Hypothalamus (tissue), 51 donors: ENCODE data around the gene OSBPL6.

ENCODE experiments used
- DNase-seq, 51 donors: peaks; one replicate each; lab custom pipeline; 2025; lab: John Stamatoyannopoulos, UW

The OSBPL6 gene

GRCh38 chr2:178237488-178238153, 43.3 kb downstream of the OSBPL6 start:
- DNase-seq: no peak

GRCh38 chr2:178238154-178238521, 43.8 kb downstream of the OSBPL6 start:
- DNase-seq: no peak

- DNase-seq: no peak
Observed at GRCh38 chr2:178238750-178239149, 44.4 kb downstream of the OSBPL6 start.

- peak in 30 of 51 donors; percentile 4 to 73 (median 32) for DNase-seq
Observed at GRCh38 chr2:178241844-178242551, 47.7 kb downstream of the OSBPL6 start.

GRCh38 chr2:178242552-178242883, 48.2 kb downstream of the OSBPL6 start:
- DNase-seq: no peak

- DNase-seq: no peak
Observed at GRCh38 chr2:178243961-178244360, 49.6 kb downstream of the OSBPL6 start.

GRCh38 chr2:178244777-178245176, 50.5 kb downstream of the OSBPL6 start:
- no peak for DNase-seq

- no peak for DNase-seq
Observed at GRCh38 chr2:178246696-178247095, 52.4 kb downstream of the OSBPL6 start.

GRCh38 chr2:178247250-178247649, 52.9 kb downstream of the OSBPL6 start:
- no peak for DNase-seq

- peak in 2 of 51 donors; percentile 11 to 20 for DNase-seq
Observed at GRCh38 chr2:178250429-178250828, 56.1 kb downstream of the OSBPL6 start.

GRCh38 chr2:178251151-178251955, 57.0 kb downstream of the OSBPL6 start:
- DNase-seq: peak in 1 of 51 donors; percentile 14

- no peak for DNase-seq
Observed at GRCh38 chr2:178256382-178257042, 62.2 kb downstream of the OSBPL6 start.

- DNase-seq: no peak
Observed at GRCh38 chr2:178257127-178257526, 62.8 kb downstream of the OSBPL6 start.

- DNase-seq: no peak
Observed at GRCh38 chr2:178258916-178259315, 64.6 kb downstream of the OSBPL6 start.

GRCh38 chr2:178263159-178263860, 69.0 kb downstream of the OSBPL6 start:
- DNase-seq: no peak

GRCh38 chr2:178264211-178264610, 69.9 kb downstream of the OSBPL6 start:
- DNase-seq: no peak

GRCh38 chr2:178265851-178266250, 71.5 kb downstream of the OSBPL6 start:
- no peak for DNase-seq

- no peak for DNase-seq
Observed at GRCh38 chr2:178266445-178266844, 72.1 kb downstream of the OSBPL6 start.

- no peak for DNase-seq
Observed at GRCh38 chr2:178267660-178268059, 73.3 kb downstream of the OSBPL6 start.

- no peak for DNase-seq
Observed at GRCh38 chr2:178268435-178268834, 74.1 kb downstream of the OSBPL6 start.
